ENCODE measurements around the gene LGR6.

LGR6 gene

GRCh38 chr1:202201266-202201665 lies 7.7 kb downstream of the LGR6 start:
- no peak for DNase-seq

- no peak for DNase-seq
Measured at GRCh38 chr1:202201971-202202370, 8.4 kb downstream of the LGR6 start.

GRCh38 chr1:202202500-202203168 lies 9.0 kb downstream of the LGR6 start:
- DNase-seq = no peak

DNA sequence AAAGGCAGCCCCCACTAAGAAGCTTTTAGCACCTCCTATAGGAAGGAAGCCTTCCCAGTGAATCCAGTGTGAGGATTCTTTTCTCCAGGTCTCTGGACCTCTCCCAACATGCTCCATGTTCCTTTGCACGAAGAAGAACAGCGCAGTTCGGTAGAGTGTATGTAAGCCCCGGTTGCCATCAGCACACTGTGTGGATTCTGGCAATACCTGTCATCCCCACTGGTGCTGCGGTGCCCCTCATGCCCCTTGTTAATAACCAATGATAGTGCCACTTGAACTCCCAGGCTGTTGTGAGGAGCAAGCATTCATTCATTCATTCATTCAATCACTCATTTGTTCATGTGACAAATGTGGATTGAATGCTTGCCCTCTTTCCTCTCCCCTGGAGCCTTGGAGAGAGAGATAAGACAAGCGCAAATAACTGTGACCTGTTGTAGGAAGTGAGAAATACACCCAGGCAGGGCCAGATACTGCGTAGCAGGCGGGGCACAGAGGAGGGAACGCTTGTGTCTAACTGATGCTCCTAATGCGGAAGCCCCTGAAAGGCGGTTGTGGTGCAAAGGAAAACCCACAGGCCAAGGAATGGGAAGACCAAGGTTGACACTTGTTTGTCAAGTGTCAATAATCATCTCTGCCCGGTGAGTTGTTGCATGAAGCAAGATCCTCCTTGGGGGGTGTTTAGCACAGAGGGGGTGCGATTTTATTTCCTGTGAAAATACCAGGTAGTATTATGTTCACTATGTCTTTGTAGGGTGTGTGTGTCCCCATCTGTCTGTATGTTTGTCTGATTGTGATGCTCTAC lies 9.8 kb downstream of the LGR6 start:
- DNase-seq = no peak

GRCh38 chr1:202204065-202204464 lies 10.5 kb downstream of the LGR6 start:
- DNase-seq = no peak

GRCh38 chr1:202205523-202206190 lies 12.1 kb downstream of the LGR6 start:
- DNase-seq = no peak

GRCh38 chr1:202207292-202207691 lies 13.7 kb downstream of the LGR6 start:
- DNase-seq = no peak

DNA sequence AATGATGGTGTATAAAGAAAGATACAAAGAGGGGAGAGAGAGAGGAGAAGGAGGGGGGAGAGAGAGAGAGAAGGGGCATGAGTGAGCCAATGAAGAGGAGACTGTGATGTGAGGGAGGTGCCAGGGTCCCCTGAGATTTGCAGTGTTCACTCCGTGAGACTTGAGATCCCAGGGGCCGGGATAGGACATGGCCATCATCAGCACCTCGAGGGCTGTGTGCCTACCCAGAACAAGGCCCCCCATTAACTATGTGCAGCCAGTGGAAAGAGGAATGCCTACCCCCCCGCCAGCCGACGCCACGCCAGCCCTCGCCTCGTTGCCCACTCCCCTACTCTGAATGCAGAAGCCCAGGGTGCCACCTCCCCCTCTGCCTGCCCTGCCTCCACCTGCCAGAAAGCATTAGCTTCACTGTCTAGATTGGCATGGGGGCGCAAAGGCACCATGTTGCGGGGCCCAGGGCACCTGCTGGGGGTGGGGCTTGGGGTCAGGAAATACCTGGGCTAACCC lies 14.8 kb downstream of the LGR6 start:
- DNase-seq = no peak

GRCh38 chr1:202210385-202210784 lies 16.8 kb downstream of the LGR6 start:
- no peak for DNase-seq

- no peak for DNase-seq
Measured at GRCh38 chr1:202210969-202211368, 17.4 kb downstream of the LGR6 start.

- no peak for DNase-seq
Measured at GRCh38 chr1:202212787-202213186, 19.2 kb downstream of the LGR6 start.

GRCh38 chr1:202213361-202214088 lies 19.9 kb downstream of the LGR6 start:
- DNase-seq = no peak

DNA sequence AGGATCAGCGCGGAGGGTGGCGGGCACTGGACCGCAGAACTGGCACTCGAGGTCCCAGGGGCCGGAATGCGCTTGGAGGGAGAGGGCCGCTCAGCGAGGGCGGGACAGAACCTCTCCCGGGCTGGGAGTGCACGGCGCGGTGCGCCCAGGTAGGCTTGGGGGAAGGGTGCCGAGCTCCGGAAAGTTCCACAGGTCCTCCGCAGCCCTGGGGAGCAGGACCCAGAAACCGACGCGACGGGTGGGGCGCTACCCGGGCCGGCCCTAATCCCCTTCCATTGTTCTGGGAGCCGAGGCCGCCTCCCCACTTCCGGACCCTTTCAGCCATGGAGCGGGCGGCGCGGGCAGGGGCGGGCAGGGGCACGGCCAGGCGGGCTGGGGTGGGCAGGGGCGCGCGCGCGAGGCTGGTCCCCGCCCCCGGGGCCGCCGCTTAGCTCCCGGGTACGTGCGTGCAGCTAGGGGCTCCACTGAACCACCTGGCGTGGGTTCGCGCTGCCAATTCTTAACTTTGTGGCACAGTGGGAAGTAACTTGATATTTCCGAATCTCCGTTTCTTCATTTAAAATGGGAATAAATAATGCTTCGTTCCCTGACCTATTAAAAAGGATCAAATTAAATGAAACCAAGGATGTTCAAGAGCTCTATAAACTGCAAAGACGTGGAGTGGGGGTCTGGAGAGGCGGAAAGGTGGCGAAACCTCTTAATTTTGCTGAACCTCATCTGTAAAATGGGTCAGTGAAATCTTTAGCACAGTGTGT lies 20.7 kb downstream of the LGR6 start:
- DNase-seq = no peak

DNA sequence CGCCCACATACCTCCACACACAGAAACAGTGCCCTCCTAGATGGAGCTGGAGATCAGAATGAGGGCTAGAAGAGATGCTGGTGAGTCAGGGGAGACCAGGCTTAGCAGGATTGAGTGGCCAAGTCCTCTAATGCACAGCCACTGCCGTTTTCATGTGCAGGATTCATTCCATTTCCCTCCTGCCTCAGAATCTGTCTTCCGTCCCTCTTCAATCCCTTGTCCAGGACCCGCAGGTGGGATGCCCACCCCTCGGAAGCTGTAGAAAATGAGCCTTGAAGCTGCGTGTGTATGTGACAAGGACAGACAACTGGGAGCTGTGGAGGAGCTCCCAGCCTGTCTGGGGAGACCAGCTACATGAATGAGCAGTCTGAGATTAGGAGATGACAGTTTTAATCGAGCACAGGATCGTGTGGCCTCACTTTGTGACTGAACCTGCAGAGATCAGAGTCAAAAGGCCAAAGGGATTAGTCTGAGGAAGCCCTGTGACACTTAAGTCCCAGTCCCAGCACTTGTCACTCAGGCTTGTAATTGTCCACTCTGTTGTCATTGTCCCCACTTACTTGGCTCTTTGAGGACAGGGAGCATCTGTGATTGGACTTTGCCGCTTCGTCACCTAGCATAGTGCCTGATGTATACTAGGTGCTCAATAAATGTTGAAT lies 22.0 kb downstream of the LGR6 start:
- DNase-seq = no peak

GRCh38 chr1:202216691-202217090 lies 23.1 kb downstream of the LGR6 start:
- no peak for DNase-seq

DNA sequence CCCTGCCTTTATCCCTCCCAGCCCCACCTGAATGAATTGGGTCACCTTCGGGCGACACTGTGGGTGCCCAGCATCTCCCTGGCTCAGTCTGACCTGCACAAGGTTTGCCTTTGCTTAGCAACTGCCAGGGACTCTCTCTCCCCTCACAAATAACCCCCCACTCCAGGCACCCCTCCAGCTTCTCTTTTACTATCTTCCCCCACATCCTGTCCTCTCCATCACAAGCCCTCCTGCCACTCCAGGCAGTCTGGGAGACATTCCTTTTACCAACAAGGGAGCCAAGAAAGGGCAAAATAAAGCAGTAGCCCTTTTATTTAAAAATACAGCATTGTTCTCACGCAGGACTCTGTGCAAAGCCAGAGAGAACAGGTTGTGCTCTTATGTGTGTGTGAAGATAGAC lies 23.9 kb downstream of the LGR6 start:
- no peak for DNase-seq

GRCh38 chr1:202217951-202218350 lies 24.4 kb downstream of the LGR6 start:
- DNase-seq = no peak

DNA sequence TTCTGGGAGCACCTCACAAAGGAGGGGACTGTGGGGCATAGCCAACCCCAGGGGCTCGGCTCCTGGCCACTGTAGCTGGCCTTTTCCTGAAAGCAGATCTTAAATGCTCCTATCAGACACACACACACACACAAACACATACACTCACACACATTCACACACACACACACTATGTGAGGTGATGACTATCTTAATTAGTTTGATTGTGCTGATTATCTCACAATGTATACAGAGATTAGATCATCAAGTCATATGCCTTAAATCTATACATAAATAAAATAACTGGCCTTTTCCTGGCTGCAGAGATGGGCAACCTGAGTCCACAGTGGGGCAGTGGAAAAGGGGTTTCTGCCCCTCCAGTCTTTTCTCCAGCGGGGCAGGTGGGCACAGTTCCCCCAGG lies 27.1 kb downstream of the LGR6 start:
- DNase-seq = no peak

GRCh38 chr1:202221911-202222909 lies 28.6 kb downstream of the LGR6 start:
- DNase-seq = no peak

DNA sequence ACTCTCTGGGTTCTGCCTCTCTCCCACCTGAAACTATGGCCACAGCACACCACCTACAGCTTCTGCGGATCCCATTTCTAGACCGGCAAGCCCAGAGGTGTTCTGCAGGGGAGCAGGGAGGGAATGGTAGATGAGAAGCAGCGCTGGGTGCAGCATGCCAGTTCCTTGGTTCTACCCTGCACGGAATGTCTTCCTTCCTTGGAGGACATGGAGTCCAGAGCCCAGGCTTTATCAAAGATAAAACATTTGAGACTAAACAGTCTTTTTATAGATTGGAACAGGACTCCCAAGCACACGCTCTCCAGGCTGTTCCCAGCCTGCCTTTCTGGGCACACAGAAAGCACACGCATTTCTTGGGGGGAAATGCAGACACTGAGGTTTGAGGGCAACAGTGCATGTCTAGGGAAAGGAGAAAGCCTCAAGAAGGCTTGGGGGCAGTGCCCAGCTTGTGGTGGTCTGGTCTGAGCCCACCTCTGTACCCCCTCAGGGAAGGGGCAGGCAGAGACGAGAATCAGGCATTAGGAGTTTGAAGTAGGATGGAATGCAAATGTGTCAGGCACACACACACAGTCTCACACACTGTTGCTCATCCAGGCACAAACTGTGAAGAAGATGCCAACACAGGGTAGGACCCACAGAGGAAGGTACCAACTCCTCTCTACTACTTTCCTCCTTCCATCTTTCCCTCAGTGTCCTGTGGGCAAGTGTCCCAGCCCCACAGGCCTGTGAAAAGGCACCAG lies 29.7 kb downstream of the LGR6 start:
- DNase-seq = no peak
